Omental fat pad (tissue), 4 donors: ENCODE measurements around the gene COL3A1. TPM values are rescaled to one million over a fixed set of nuclear protein-coding genes. Genes with fewer than 3 reads are reported as not detected.

ENCODE experiments used
- ATAC-seq: fragments of 150-250 bp; one replicate; pipeline ENCODE4 v1.9.1; 2016; ENCODE audit warnings: mild to moderate bottlenecking, moderate library complexity; ENCODE audit not compliant: low FRiP score
- DNase-seq: peaks from one replicate; pipeline ENCODE4 v3.0.0-alpha.2; 2019; ENCODE audit warnings: low spot score
- total RNA-seq, 4 donors: library from RNA; depleted of rRNA; stranded (reverse); fragments of >200 nt; gene quantifications; one replicate each; pipeline ENCODE4 v1.1.0, GENCODE V29; 2016
- TF ChIP-seq, protein P1 (sequence below), 3 donors: fragments of 450-650 bp; IDR thresholded peaks; one replicate each; pipeline ENCODE4 v1.5.1; 2016 to 2017; ENCODE audit warnings: antibody characterized with exemption in 3 of 3, mild to moderate bottlenecking in 3 of 3, moderate library complexity in 2 of 3

COL3A1 gene
- total RNA-seq, 4 donors from 2014 or later: 120 to 340 (median 237) TPM

DNA sequence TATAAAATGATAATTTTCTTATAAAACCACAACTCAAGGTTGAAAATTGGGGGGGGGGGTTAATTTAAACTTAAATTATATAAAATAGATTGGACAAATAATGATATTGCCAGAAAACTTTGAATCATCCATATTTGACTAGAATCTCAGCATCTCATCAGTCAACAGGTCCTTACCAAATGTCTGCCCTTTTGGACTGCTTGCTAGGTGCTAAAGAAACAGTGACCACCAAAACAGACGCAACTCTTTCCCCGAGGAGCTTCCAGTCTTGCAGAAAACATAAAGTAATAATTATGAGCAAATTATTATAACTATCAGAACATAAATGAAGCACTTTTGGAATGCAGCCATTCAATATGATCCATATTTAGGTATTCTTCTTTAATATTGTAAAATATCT lies 8.6 kb upstream of the COL3A1 start:
- no peak for DNase-seq
- no peak for ATAC-seq
- TF ChIP-seq, protein P1, sequence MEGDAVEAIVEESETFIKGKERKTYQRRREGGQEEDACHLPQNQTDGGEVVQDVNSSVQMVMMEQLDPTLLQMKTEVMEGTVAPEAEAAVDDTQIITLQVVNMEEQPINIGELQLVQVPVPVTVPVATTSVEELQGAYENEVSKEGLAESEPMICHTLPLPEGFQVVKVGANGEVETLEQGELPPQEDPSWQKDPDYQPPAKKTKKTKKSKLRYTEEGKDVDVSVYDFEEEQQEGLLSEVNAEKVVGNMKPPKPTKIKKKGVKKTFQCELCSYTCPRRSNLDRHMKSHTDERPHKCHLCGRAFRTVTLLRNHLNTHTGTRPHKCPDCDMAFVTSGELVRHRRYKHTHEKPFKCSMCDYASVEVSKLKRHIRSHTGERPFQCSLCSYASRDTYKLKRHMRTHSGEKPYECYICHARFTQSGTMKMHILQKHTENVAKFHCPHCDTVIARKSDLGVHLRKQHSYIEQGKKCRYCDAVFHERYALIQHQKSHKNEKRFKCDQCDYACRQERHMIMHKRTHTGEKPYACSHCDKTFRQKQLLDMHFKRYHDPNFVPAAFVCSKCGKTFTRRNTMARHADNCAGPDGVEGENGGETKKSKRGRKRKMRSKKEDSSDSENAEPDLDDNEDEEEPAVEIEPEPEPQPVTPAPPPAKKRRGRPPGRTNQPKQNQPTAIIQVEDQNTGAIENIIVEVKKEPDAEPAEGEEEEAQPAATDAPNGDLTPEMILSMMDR (IDR thresholded peaks at IDR 0.05): no peak

DNA sequence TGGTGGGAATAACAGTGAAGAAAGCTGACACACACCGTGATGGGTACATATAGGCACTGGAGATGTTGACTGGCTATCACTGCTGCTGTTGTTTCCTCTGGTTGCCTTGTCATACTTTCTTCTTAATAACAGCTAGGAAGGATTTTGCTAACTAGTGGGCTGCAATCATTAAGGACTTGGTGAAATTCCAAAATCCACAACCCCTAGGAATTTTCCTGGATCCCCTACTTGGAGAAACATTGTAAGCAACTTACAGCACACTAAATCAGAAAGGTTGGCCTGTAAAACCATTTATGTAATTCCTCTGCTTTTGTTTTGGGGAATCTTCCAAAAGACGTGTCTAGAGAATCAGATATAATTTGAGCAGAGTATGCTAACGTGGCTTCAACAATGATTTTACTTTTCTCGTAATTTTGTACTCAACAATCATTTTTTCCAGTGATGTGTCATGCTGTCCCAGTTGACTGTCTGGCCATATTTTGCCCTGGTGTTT lies 8.0 kb upstream of the COL3A1 start:
- TF ChIP-seq, protein P1 (IDR thresholded peaks at IDR 0.05): no peak
- DNase-seq (no peak), ATAC-seq (no peak)

DNA sequence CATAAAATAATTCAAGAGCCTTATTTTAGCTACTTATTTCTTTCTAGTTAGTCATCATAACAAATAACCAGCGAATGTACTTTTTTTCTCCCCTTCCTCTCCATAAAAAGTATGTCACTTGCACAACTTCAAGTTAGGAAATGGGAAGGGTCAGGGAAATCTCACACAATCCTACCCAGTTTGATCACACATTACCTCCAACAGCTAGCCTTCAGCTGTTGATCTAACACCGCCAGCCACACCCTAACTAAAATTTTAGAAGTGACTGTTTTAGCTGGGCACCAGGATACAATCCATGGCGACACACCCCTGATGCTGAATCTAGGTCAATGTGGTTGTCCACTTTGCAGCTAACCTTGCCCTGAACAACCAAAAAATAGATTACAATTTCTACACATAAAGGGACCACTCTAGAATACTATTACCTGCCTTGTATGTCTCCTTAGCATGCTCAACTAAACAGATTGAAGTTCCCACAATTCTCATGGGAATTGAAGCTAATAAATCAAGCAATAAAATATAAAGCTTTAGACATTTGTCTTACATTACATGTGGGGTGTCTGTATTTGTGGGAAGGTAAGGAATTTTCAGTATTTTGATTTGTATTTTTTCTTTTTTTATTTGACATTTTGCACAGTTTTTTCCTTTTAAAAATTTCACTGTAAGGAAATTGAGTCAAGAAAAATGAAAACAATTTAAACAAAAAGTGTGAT lies 7.3 kb upstream of the COL3A1 start:
- ATAC-seq (no peak), DNase-seq (no peak)
- TF ChIP-seq, protein P1 (IDR thresholded peaks at IDR 0.05): no peak

DNA sequence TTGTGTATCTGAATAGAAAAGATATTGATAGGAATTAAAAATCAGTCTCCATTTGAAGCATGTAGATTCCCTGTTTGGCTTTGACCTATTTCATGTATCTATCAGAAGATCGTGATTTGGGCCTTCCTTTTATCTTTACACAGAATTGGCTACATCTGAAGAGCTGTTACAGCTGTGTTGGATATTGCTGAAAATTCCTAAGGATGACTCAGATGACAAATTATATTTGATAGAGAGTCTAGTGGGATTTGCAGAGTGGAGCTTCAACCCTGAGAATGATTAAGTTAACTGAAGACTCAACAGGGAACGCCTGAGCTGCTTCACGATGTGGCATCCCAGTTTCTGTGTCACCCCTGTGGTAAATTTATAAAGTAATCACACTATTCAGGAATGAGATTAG lies 4.9 kb upstream of the COL3A1 start:
- DNase-seq: no peak

DNA sequence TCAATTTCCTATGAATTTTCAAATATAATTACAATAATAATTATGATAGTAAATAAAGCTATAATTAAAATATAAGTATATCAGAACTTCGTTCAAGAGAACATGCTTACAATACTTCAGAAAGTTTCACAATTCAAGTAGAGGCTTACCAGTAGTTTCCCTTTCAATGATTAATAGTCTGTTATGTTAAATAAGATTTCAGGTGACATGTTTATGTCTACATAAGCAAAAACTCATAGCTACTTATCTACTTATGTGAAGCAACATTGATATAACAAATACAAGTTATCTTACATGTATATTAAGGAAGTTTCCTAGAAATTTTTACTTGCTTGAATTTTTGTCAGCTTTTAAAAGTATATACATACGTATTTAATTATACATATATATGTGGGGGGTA lies 4.5 kb upstream of the COL3A1 start:
- ATAC-seq (no peak), DNase-seq (no peak)
- TF ChIP-seq, protein P1 (IDR thresholded peaks at IDR 0.05): no peak

More for the DNA sequence above, 4.9 kb upstream of the COL3A1 start:
- peak; percentile 80 for ATAC-seq
- TF ChIP-seq, protein P1 (IDR thresholded peaks at IDR 0.05): no peak

DNA sequence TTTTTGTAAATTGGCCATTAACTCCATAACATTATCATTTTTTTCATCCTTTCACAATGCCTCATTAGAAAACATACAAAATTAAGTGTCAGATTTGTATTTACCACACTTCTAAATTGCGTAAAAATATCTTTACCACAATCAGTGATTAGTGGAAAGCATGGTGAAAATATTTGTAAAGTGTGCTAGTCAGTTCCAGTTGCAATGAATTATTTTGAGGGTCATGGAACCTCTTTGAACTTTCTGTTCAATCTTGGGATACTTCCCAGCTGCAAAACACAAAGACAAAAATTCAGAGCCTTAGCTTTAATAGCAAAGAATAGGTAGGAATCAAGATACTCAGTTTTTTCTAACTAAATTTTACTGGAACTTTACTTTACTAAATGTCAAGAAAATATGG lies 4.0 kb upstream of the COL3A1 start:
- no peak for ATAC-seq

More for the DNA sequence above, 4.0 kb upstream of the COL3A1 start:
- DNase-seq: no peak
- TF ChIP-seq, protein P1 (IDR thresholded peaks at IDR 0.05): no peak
